CD14-positive monocyte (primary cell): ENCODE results near the gene ZSCAN30. TPM values are rescaled to one million over a fixed set of nuclear protein-coding genes. Genes with fewer than 3 reads are reported as not detected.

Experiments used
- DNase-seq, 3 donors: peaks; one replicate each; pipeline ENCODE4 v3.0.0-alpha.2; 2011 to 2022
- H2AFZ ChIP-seq: 2 replicates; pipeline ENCODE4 v1.6.0; 2012; ENCODE audit warnings: mild to moderate bottlenecking, low read depth, low read length, inconsistent platforms; ENCODE audit not compliant: insufficient read depth, poor library complexity, severe bottlenecking
- H3K27ac ChIP-seq, 2 donors: 1 replicate in 1 of 2; 2 replicates in 1 of 2; pipeline ENCODE4 v1.5.1; 2012 to 2013; ENCODE audit warnings: low read length in 2 of 2, control low read depth in 1 of 2, inconsistent platforms in 1 of 2, low read depth in 1 of 2, mild to moderate bottlenecking in 1 of 2
- H3K27me3 ChIP-seq, 2 donors: one replicate each; pipeline versions ENCODE4 v1.6.0 to v1.6.1; 2011 to 2013; ENCODE audit warnings: low read length in 2 of 2; ENCODE audit not compliant: control insufficient read depth in 2 of 2, insufficient read depth in 2 of 2
- H3K36me3 ChIP-seq, 2 donors: replicated peaks in 1 of 2; 1 replicate in 1 of 2; 2 replicates in 1 of 2; pipeline versions ENCODE4 v1.5.1 to v1.6.1; 2012 to 2013; ENCODE audit warnings: low read length in 2 of 2, control low read depth in 1 of 2, inconsistent platforms in 1 of 2, mild to moderate bottlenecking in 1 of 2; ENCODE audit not compliant: insufficient read depth in 2 of 2, control insufficient read depth in 1 of 2
- H3K4me1 ChIP-seq, 2 donors: 1 replicate in 1 of 2; 2 replicates in 1 of 2; pipeline versions ENCODE4 v1.5.1 to v1.6.1; 2012 to 2013; ENCODE audit warnings: low read length in 2 of 2, control low read depth in 1 of 2, inconsistent platforms in 1 of 2, mild to moderate bottlenecking in 1 of 2, moderate library complexity in 1 of 2; ENCODE audit not compliant: insufficient read depth in 2 of 2, control insufficient read depth in 1 of 2
- H3K4me2 ChIP-seq: replicated peaks from 2 replicates; pipeline ENCODE3; 2012; ENCODE audit warnings: low read length, moderate library complexity, mild to moderate bottlenecking; ENCODE audit not compliant: poor library complexity, severe bottlenecking; ENCODE audit errors: extremely low read depth
- H3K4me3 ChIP-seq, 3 experiments: fragments of 200-600 bp in 1 of 3; sonication (generic) in 1 of 3; replicated peaks in 1 of 3; 1 replicate in 2 of 3; 2 replicates in 1 of 3; pipeline ENCODE4 v1.5.1; 2011 to 2013; ENCODE audit warnings: low read length in 3 of 3, mild to moderate bottlenecking in 3 of 3, control low read depth in 2 of 3, low read depth in 2 of 3, inconsistent platforms in 1 of 3, moderate library complexity in 1 of 3
- H3K79me2 ChIP-seq: 2 replicates; pipeline ENCODE4 v1.6.0; 2012; ENCODE audit warnings: mild to moderate bottlenecking, control low read depth, inconsistent platforms, low read length, moderate library complexity; ENCODE audit not compliant: insufficient read depth
- H3K9ac ChIP-seq: 2 replicates; pipeline ENCODE4 v1.6.0; 2017; ENCODE audit warnings: low read length, mild to moderate bottlenecking; ENCODE audit not compliant: insufficient read depth, poor library complexity, severe bottlenecking
- H3K9me3 ChIP-seq, 2 donors: replicated peaks in 1 of 2; 1 replicate in 1 of 2; 2 replicates in 1 of 2; pipeline versions ENCODE4 v1.5.1 to v1.6.1; 2012 to 2013; ENCODE audit warnings: low read length in 2 of 2, control low read depth in 1 of 2; ENCODE audit not compliant: control insufficient read depth in 1 of 2, insufficient read depth in 1 of 2
- H4K20me1 ChIP-seq: 2 replicates; pipeline ENCODE4 v1.6.0; 2012; ENCODE audit warnings: mild to moderate bottlenecking, low read length, control low read depth, moderate library complexity; ENCODE audit not compliant: insufficient read depth
- H3K27ac Mint-ChIP-seq, 7 donors: one replicate each; pipeline ENCODE4 v1.8.0; 2020; ENCODE audit warnings: mild to moderate bottlenecking in 7 of 7, mixed read lengths in 7 of 7, moderate library complexity in 6 of 7, inconsistent platforms in 2 of 7
- H3K27me3 Mint-ChIP-seq, 3 donors: one replicate each; pipeline ENCODE4 v1.8.0; 2021 to 2022; ENCODE audit warnings: low read depth in 3 of 3, mild to moderate bottlenecking in 3 of 3, mixed read lengths in 3 of 3, moderate library complexity in 3 of 3, inconsistent platforms in 1 of 3
- H3K36me3 Mint-ChIP-seq, 2 donors: one replicate each; pipeline ENCODE4 v1.8.0; 2020; ENCODE audit warnings: mixed read lengths in 2 of 2, inconsistent platforms in 1 of 2, mild to moderate bottlenecking in 1 of 2
- H3K4me1 Mint-ChIP-seq: one replicate; pipeline ENCODE4 v1.8.0; 2020; ENCODE audit warnings: mild to moderate bottlenecking, mixed read lengths
- H3K4me3 Mint-ChIP-seq, 2 donors: one replicate each; pipeline ENCODE4 v1.8.0; 2020; ENCODE audit warnings: mild to moderate bottlenecking in 2 of 2, mixed read lengths in 2 of 2, moderate library complexity in 1 of 2
- H3K9me3 Mint-ChIP-seq, 7 donors: one replicate each; pipeline ENCODE4 v1.8.0; 2020 to 2022; ENCODE audit warnings: mixed read lengths in 7 of 7, mild to moderate bottlenecking in 6 of 7, moderate library complexity in 6 of 7, inconsistent platforms in 2 of 7
- CTCF ChIP-seq: fragments of 200-600 bp; IDR thresholded peaks from one replicate; pipeline ENCODE4 v1.8.0; 2022; ENCODE audit warnings: antibody characterized with exemption, mild to moderate bottlenecking
- WGBS: methylation state at CpG from one replicate; pipeline ENCODE4 v1.1.5; 2013; ENCODE audit warnings: missing lambda C conversion rate; ENCODE audit not compliant: insufficient coverage; 5-methylcytosine and 5-hydroxymethylcytosine counted together
- intact Hi-C, 2 donors: fragments of 100-400 bp; cut with micrococcal nuclease; formaldehyde crosslinking; loops; one replicate each; pipeline versions ENCODE4 v1.15.0 to v1.15.1; 2023
- polyA plus RNA-seq, 3 donors: library from polyadenylated mRNA; depleted of rRNA in 1 of 3; unstranded in 2 of 3; stranded (reverse) in 1 of 3; fragments of 300-500 nt in 2 of 3; fragments of >200 nt in 1 of 3; fragmentation: Illumina TruSeq in 2 of 3; gene quantifications; 1 replicate in 2 of 3; 2 replicates in 1 of 3; pipeline ENCODE4 v1.2.3, GENCODE V29; 2012 to 2021

Gene ZSCAN30
- polyA plus RNA-seq, 3 donors: 1.3 to 3.2 (median 1.7) TPM

DNA sequence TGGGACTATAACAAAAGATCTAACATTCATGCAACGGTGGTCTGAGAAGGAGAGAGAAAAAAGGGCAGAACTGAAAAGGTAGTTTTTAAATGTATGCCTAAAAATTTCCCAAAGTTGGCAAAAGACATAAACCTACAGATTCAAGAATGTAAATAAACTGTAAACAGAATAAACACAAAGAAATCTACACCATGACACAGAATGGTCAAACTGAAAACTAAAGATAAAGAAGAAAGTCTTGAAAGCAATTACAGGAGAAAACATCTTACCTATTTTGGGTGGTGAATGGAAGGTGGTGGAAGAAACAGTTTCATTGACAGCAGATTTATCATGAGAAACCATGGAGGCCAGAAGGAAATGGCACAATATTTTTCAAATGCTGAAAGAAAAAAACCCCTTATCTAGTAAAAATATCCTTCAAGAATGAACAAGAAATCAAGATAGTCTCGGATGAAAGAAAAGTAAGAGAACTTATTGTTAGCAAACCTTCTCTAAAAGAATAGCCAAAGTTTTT, 84.8 kb downstream of the ZSCAN30 start:
- TF ChIP-seq CTCF: no peak
- Mint-ChIP-seq H3K4me3 (no peak overlapping the region), H3K9me3 (peaks cover 9 to 23% (median 13%) of the 10 kb centered on the region in 7 donors), H3K36me3 (no peaks in the 10 kb centered on the region), H3K4me1 (no peaks in the 10 kb centered on the region), H3K27ac (no peak overlapping the region), H3K27me3 (peaks cover 0 to 1% (median 0%) of the 10 kb centered on the region in 3 donors)
- no peaks in the 10 kb centered on the region for H3K27me3 ChIP-seq
- no peaks in the 10 kb centered on the region for H3K36me3 ChIP-seq
- H3K27ac ChIP-seq: no peak overlapping the region
- no peaks in the 10 kb centered on the region for H3K79me2 ChIP-seq
- no peak overlapping the region for H3K4me3 ChIP-seq
- no peak overlapping the region for H3K4me2 ChIP-seq
- peaks cover 0 to 4% of the 10 kb centered on the region in 2 donors for H3K9me3 ChIP-seq
- H3K9ac ChIP-seq: no peak overlapping the region
- no peaks in the 10 kb centered on the region for H4K20me1 ChIP-seq
- H2AFZ ChIP-seq: no peak overlapping the region
- intact Hi-C loops: no loop called here
- no CpG with 5 or more reads among the region's 2 CpGs for WGBS
- DNase-seq: no peak
- no peaks in the 10 kb centered on the region for H3K4me1 ChIP-seq

- H3K36me3 Mint-ChIP-seq: no peaks in the 10 kb centered on the region
- intact Hi-C loops: no loop called here
- no peaks in the 10 kb centered on the region for H3K4me1 Mint-ChIP-seq
- Histone ChIP-seq H3K79me2 (no peaks in the 10 kb centered on the region), H3K4me3 (no peak overlapping the region), H3K4me1 (no peaks in the 10 kb centered on the region), H3K27ac (no peak overlapping the region), H3K36me3 (no peaks in the 10 kb centered on the region), H4K20me1 (no peaks in the 10 kb centered on the region), H3K9ac (no peak overlapping the region), H2AFZ (no peak overlapping the region), H3K9me3 (peaks cover 0 to 4% of the 10 kb centered on the region in 2 donors), H3K27me3 (no peaks in the 10 kb centered on the region), H3K4me2 (no peak overlapping the region)
- no CpG with 5 or more reads among the region's 3 CpGs for WGBS
- no peak overlapping the region for H3K4me3 Mint-ChIP-seq
- no peak overlapping the region for H3K27ac Mint-ChIP-seq
- DNase-seq: no peak
- H3K27me3 Mint-ChIP-seq: peaks cover 0 to 1% (median 0%) of the 10 kb centered on the region in 3 donors
- no peak for TF ChIP-seq CTCF
- peaks cover 9 to 23% (median 13%) of the 10 kb centered on the region in 7 donors for H3K9me3 Mint-ChIP-seq
Measured at GRCh38 chr18:35203067-35203466, 87.0 kb downstream of the ZSCAN30 start.
